Stimulated activated CD4-positive, alpha-beta T cell treated with anti-CD3 and anti-CD28 coated beads, TNF-alpha, amount 100 ng/mL, for 1 hour (primary cell): ENCODE measurements around the gene PRKX.
"Not testable (repeated sequence)": the region's sequence is repeated elsewhere in the genome, so short reads cannot be mapped to it uniquely, and the experiment has no call there.

Experiments
- DNase-seq, 3 donors: peaks; one replicate each; pipeline ENCODE4 v3.0.0-alpha.2; 2020; ENCODE audit warnings: low read depth in 3 of 3, low spot score in 1 of 3

PRKX gene

DNA sequence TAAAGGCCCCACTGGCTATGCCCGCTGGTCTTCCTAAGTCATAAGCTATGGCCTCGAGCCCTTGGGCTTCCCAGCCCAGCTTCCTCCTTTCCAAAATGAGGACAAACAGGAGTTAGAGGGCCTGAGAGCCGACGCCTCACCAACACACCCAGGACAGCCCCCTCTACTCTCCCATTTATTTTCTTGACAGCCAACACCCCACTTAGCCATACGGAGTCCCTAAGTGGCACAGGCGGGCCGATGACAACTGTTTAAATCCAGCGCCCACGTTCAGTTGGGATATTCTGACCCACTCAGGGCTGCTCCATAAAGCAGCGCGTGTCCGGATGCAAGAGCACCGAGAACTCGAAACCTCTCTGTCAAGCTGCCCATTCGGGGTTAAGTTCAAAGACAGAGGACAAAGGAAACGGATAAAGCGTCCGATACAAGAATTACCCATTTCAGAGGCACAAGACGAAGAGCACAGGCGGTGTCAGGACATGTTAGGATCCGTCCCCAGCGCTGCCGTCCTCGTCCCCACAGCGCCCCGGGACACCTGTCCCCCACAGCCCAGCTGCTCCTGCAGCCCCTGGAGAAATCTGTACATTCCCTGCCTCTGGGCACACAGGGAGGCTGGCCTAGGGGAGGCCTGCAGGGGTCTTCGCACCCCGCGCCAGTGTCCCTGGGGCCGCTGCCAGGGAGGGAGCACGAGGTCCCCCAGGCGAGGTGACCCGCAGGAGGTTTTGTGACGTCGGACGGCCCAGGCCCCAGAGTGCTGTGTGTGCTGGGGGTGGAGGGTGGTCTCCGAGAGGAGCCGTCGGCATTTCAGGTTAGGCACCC is 1.2 kb downstream of the PRKX start:
- DNase-seq = no peak

- DNase-seq = no peak
Observed at GRCh38 chrX:3711331-3711917, 2.0 kb downstream of the PRKX start.

- not testable (repeated sequence) for DNase-seq
Observed at GRCh38 chrX:3707673-3708274, 5.7 kb downstream of the PRKX start.

- DNase-seq = no peak
Observed at GRCh38 chrX:3706481-3706880, 7.0 kb downstream of the PRKX start.

DNA sequence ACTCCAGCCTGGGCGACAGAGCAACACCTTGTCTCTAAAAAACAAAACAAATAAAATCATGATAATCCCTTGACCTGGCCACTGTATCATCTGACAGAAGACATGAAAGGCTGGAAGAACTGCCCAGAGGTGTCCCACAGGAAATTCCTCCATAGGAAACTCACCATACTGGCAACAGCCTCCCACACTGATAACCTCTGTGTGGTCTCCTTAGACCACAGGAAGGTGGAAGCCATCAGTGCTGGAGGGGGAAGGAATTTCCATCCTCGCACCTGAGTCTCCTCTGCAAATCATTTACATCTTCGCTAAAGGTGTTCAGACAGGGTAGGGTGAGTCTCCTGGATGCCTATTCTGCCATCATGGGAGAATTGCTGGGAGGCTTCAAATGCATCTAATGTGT is 10.2 kb downstream of the PRKX start:
- not testable (repeated sequence) for DNase-seq

DNA sequence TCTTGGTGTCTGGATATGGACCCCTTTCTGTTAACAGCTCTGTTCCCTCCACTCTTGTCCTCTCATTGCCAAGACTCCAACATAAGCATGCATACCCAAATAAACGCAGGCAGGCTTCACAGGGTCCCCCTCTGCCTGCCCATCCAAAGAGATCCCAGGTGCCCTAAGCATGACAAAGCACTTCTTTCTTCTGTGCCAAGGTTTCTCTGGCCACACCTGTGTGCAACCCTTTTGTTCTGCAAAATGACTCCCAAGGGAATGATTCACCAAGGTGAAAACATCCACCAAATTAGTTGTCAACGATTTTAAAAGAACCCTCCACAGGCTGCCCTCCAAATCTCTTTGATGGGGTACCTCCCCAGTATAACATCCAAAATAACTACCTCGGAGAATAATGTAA is 11.4 kb downstream of the PRKX start:
- not testable (repeated sequence) for DNase-seq

- DNase-seq = not testable (repeated sequence)
Observed at GRCh38 chrX:3701445-3701928, 12.0 kb downstream of the PRKX start.

DNA sequence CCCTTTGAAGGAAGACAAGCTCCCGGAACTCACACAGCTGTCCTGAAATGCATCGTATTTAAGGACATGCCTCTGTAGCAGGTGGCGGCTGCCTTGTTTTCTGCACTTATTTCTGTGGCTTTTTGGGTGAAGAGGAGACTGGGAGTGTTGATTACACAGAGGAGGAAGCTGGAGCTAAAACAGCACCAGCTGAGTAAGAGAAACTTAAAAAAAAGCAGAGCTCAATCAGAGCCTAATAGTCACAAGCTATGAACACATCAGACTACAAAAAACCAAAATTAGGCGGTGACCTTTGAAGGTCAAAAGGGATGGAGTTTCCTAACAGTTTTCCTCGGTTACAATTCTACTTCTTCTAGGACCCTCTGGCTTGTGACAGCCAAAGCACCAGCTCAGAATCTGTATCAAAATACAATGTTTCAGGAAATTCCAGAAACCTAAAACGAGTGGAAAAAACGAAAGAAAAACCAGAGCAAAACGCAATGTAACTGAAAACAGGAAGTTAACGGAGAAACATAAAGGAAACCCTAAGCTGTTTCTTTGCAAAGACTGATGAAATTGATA is 13.5 kb downstream of the PRKX start:
- no peak for DNase-seq

DNA sequence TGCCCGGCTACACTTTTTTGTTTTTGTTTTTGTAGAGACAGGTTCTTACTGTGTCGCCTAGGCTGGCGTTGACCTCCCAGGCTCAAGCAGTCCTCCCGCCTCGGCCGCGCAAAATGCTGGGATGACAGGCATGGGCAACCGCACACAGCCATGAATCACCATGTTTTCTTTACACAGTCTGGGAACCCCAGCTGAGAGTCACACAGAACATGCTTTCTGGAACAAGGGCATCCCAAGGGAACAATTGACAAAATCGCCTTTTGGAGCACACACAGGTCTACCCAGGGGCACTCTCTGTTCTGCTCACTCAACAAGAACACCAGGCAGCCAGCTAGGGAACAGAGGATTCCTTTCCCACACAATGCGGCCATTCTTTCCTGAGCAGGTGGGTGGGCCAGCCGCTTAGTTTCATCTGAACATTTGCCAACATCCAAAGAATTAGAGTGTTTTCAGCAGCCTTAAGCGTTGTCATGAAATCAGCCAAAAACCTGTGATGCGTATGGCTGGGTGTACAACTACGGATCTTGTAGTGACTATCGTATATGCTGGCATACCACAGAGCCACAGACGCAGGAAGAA is 15.7 kb downstream of the PRKX start:
- no peak for DNase-seq

DNA sequence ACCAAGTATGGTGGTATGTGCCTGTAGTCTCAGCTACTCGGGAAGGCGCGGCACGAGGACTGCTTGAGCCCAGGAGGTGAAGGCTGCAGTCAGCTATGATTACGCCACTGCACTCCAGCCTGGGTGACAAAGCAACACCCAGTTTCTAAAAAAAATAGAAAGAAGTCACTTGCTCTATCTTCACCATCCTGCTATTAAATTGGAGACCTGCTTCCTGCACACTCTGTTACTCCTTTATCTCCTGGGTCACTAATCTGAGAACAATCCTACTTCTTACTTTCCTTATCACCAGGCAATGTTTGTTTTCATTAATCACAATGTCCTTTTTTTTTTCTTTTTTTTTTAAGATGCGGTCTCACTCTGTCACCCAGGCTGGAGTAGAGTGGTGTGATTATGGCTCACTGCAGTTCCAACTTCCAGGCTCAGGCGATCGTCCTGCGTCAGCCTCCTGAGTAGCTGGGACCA is 16.2 kb downstream of the PRKX start:
- no peak for DNase-seq

GRCh38 chrX:3695536-3695935 is 17.9 kb downstream of the PRKX start:
- DNase-seq = no peak

GRCh38 chrX:3690140-3690539 is 23.3 kb downstream of the PRKX start:
- no peak for DNase-seq

DNA sequence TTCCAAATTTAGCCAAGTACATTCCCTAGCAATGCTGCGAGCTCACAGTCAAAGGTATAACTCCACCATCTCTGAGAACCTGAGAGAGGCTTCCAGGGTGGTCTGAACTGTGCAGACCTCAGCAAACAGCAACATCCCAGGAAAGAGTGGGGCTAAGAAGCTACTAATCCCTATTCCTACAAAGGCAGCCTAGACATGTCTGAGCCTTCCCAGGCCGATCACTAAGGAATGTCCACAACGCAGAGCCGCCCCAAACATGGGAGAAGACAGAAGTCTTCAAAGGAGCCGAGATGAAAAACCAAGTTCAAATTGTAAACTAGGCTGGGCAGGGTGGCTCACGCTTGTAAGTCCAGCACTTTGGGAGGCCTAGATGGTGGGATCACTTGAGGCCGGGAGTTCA is 30.2 kb downstream of the PRKX start:
- not testable (repeated sequence) for DNase-seq

- no peak for DNase-seq
Observed at GRCh38 chrX:3680459-3680858, 33.0 kb downstream of the PRKX start.

- DNase-seq = no peak
Observed at GRCh38 chrX:3679669-3680068, 33.8 kb downstream of the PRKX start.

GRCh38 chrX:3678328-3678727 is 35.1 kb downstream of the PRKX start:
- no peak for DNase-seq

- no peak for DNase-seq
Observed at GRCh38 chrX:3674881-3675280, 38.6 kb downstream of the PRKX start.

- no peak for DNase-seq
Observed at GRCh38 chrX:3669841-3670475, 43.5 kb downstream of the PRKX start.

DNA sequence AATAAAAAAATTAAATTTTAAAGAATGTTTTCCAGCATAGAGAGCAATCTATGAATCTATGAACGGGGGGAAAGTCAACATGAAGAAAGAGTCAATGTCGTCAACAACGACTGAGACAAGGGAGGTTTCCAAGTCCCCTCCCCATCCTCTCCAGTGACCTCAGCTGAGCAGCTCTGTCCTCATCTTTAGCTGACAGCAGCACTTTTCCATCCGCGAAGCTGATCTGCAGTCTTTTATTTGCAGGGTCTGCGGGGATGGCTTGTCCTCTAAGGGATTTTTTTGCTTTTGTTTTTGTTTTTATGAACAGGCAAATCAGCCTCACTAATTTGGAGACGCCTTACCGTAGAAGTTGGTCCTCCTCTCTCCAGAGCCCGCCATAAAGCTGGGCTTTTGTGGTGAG is 46.5 kb downstream of the PRKX start:
- DNase-seq = no peak

DNA sequence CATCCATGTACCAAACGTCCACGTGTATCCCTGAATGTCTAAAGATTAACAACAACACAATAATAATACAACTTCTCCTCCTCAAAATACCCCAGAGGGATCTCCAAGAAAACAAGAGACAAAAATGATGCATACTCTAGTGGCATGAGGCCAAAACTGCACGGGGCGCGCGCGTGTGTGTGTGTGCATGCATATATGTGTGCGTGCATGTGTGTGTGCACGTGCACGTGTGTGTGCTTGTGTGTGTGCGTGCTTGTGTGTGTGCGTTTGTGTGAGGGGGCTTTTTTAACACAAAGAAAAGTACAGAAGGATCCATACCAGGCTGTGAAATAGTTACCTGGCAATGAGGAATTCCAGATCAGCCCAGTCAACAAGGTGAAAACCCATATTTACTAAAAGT is 48.5 kb downstream of the PRKX start:
- DNase-seq = no peak
